ENCODE results near the gene INPP4A.
A peak's percentile ranks its signal among the peaks of the same experiment; 100 is the strongest.

The INPP4A gene

GRCh38 chr2:98454500-98455235 lies 10.0 kb downstream of the INPP4A start:
- CTCF ChIA-PET, result interaction anchor here (1.2 to 1.4 kb wide), 3 partner anchors 11 to 114 kb away, joined by 3 to 5 read pairs (median 3); no protein-coding TSS in a partner anchor
- peaks cover 4% of the 10 kb centered on the region; the same call in 1 of the 2 replicates for H3K4me1 ChIP-seq (ENCODE audit: control insufficient read depth, insufficient read depth, low read length)
- 0 out of 2 replicates have a peak, but pooled peaks have one; percentile 17 for TF ChIP-seq ZNF341 (tag by site-specific recombination; IDR thresholded peaks at IDR 0.05; ENCODE audit: low read depth)
- no peak for TF ChIP-seq ZNF24 (tag by site-specific recombination; IDR thresholded peaks at IDR 0.05)
- peak; percentile 54; the same call in 1 of the 2 replicates for TF ChIP-seq EGR2 (tag by site-specific recombination; IDR thresholded peaks at IDR 0.05; ENCODE audit: low read depth)
- peak; percentile 72 for TF ChIP-seq ZFHX2 (tag by site-specific recombination; conservative IDR thresholded peaks at IDR 0.05)
- no peak overlapping the region for H3K27ac ChIP-seq (ENCODE audit: extremely low read depth, low read depth, low read length)
- no peak overlapping the region for H3K4me3 ChIP-seq (ENCODE audit: low read depth, low read length)
- no peaks in the 10 kb centered on the region for H3K9me3 ChIP-seq (ENCODE audit: control insufficient read depth, insufficient read depth, low read depth, low read length)
- H3K36me3 ChIP-seq (ENCODE audit: control insufficient read depth in 2 of 2, insufficient read depth in 1 of 2, low read length in 2 of 2), result peaks cover 9 to 12% of the 10 kb centered on the region in 2 experiments
- POLR2A ChIA-PET, result interaction anchor here (1.3 kb wide), 1 partner anchor 20 kb away, joined by 3 read pairs; no protein-coding TSS in a partner anchor

GRCh38 chr2:98455494-98455976 lies 10.9 kb downstream of the INPP4A start:
- no peak overlapping the region for H3K27ac ChIP-seq (ENCODE audit: extremely low read depth, low read depth, low read length)
- H3K36me3 ChIP-seq (ENCODE audit: control insufficient read depth in 2 of 2, insufficient read depth in 1 of 2, low read length in 2 of 2), result peaks cover 9 to 12% of the 10 kb centered on the region in 2 experiments
- TF ChIP-seq ZNF645 (tag by site-specific recombination; IDR thresholded peaks at IDR 0.05) (no peak), ZNF629 (tag by site-specific recombination; IDR thresholded peaks at IDR 0.05) (no peak), TRIM28 (IDR thresholded peaks at IDR 0.05; ENCODE audit: borderline replicate concordance, low read length) (no peak), SP7 (tag by site-specific recombination; IDR thresholded peaks at IDR 0.05) (no peak), ZNF433 (tag by site-specific recombination; IDR thresholded peaks at IDR 0.05; ENCODE audit: low read depth) (no peak), YY2 (tag by site-specific recombination; IDR thresholded peaks at IDR 0.05) (no peak), ATF2 (tag by site-specific recombination; IDR thresholded peaks at IDR 0.05; ENCODE audit: low read depth) (no peak), ZNF747 (tag by site-specific recombination; IDR thresholded peaks at IDR 0.05) (no peak), ZNF555 (tag by site-specific recombination; conservative IDR thresholded peaks at IDR 0.05) (no peak), ZNF530 (tag by site-specific recombination; IDR thresholded peaks at IDR 0.05; ENCODE audit: low read depth) (no peak), ZNF560 (tag by site-specific recombination; IDR thresholded peaks at IDR 0.05; ENCODE audit: borderline replicate concordance) (no peak)
- POLR2A ChIA-PET, result no interaction called here
- peaks cover 4% of the 10 kb centered on the region; the same call in 1 of the 2 replicates for H3K4me1 ChIP-seq (ENCODE audit: control insufficient read depth, insufficient read depth, low read length)
- no peak overlapping the region for H3K4me3 ChIP-seq (ENCODE audit: low read depth, low read length)
- CTCF ChIA-PET, result interaction anchor here (1.2 kb wide), 1 partner anchor 10 kb away, joined by 3 read pairs; no protein-coding TSS in a partner anchor
- H3K9me3 ChIP-seq (ENCODE audit: control insufficient read depth, insufficient read depth, low read depth, low read length), result no peaks in the 10 kb centered on the region

- H3K4me1 ChIP-seq (ENCODE audit: control insufficient read depth, insufficient read depth, low read length), result peaks cover 4% of the 10 kb centered on the region; the same call in 1 of the 2 replicates
- no peak overlapping the region for H3K27ac ChIP-seq (ENCODE audit: extremely low read depth, low read depth, low read length)
- ChIA-PET CTCF (interaction anchor here (0.7 to 1.4 kb wide), 3 partner anchors 29 to 328 kb away, joined by 3 to 4 read pairs (median 4); no protein-coding TSS in a partner anchor), POLR2A (no interaction called here)
- H3K36me3 ChIP-seq (ENCODE audit: control insufficient read depth in 2 of 2, insufficient read depth in 1 of 2, low read length in 2 of 2), result peaks cover 9 to 12% of the 10 kb centered on the region in 2 experiments
- no peaks in the 10 kb centered on the region for H3K9me3 ChIP-seq (ENCODE audit: control insufficient read depth, insufficient read depth, low read depth, low read length)
- no peak overlapping the region for H3K4me3 ChIP-seq (ENCODE audit: low read depth, low read length)
- TF ChIP-seq ZBTB20 (tag by site-specific recombination; IDR thresholded peaks at IDR 0.05) (no peak), ZNF707 (tag by site-specific recombination; IDR thresholded peaks at IDR 0.05) (no peak), ZNF416 (tag by site-specific recombination; IDR thresholded peaks at IDR 0.05) (no peak), ZNF48 (tag by site-specific recombination; IDR thresholded peaks at IDR 0.05) (no peak), ZNF449 (tag by site-specific recombination; IDR thresholded peaks at IDR 0.05) (no peak), ZFHX2 (tag by site-specific recombination; conservative IDR thresholded peaks at IDR 0.05) (no peak), ZBTB48 (tag by site-specific recombination; IDR thresholded peaks at IDR 0.05) (no peak), ZNF302 (tag by site-specific recombination; IDR thresholded peaks at IDR 0.05; ENCODE audit: low read depth) (no peak), ZNF626 (tag by site-specific recombination; IDR thresholded peaks at IDR 0.05) (no peak), SP3 (tag by site-specific recombination; IDR thresholded peaks at IDR 0.05) (no peak), ZNF155 (tag by site-specific recombination; IDR thresholded peaks at IDR 0.05) (no peak), ZNF621 (tag by site-specific recombination; IDR thresholded peaks at IDR 0.05) (no peak)
These were observed 12.5 kb downstream of the INPP4A start for GRCh38 chr2:98457045-98457696.

Measured in HEK293 (cell line).